GM12873 (cell line): ENCODE data around the gene TIMM23.
"Not testable (repeated sequence)": the region's sequence is repeated elsewhere in the genome, so short reads cannot be mapped to it uniquely, and the experiment has no call there.

Experiments
- TF ChIP-seq, protein P1 (sequence below): IDR thresholded peaks from 2 replicates; pipeline ENCODE4 v1.5.1; 2012; ENCODE audit warnings: low read depth, mild to moderate bottlenecking, moderate library complexity, low read length, control low read depth; ENCODE audit not compliant: insufficient read depth; ENCODE audit errors: missing control alignments

TIMM23 gene, protein sequence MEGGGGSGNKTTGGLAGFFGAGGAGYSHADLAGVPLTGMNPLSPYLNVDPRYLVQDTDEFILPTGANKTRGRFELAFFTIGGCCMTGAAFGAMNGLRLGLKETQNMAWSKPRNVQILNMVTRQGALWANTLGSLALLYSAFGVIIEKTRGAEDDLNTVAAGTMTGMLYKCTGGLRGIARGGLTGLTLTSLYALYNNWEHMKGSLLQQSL

DNA sequence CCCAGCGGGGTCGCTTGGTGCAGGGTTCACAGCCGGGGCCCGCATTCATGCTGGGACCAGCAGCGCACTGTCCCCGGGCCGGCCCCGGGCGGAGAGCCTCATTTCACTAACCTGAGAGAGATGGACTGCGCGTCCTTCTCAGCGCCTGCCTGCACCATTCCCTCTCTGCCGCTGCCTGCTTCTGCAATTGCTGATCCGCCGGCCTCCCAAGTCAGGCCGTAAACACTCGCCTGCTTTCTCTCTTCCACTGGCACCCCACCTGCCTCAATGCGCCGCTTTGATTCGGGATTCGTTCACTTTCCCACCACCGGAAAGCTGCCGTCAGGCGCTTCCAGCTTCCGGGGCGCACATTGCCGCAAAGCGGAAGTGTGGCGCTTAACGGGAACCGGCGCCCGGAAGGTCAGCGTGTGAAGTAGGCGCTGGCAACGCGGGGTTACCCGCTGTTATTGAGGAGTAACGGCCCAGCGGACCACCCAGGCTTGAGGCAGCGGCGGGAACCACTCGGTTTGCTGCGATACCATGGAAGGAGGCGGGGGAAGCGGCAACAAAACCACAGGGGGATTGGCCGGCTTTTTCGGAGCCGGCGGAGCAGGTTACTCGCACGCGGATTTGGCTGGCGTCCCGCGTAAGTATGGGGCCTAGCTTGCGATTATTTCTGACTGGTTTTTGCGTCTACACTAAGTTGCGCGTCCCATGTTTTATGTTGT, at the start of gene TIMM23:
Gene TIMM23 (plus strand): TSS at position 384 of the 707 bp plus-strand sequence. CDS start 136 bp downstream, at position 520.
- TF ChIP-seq, protein P1, sequence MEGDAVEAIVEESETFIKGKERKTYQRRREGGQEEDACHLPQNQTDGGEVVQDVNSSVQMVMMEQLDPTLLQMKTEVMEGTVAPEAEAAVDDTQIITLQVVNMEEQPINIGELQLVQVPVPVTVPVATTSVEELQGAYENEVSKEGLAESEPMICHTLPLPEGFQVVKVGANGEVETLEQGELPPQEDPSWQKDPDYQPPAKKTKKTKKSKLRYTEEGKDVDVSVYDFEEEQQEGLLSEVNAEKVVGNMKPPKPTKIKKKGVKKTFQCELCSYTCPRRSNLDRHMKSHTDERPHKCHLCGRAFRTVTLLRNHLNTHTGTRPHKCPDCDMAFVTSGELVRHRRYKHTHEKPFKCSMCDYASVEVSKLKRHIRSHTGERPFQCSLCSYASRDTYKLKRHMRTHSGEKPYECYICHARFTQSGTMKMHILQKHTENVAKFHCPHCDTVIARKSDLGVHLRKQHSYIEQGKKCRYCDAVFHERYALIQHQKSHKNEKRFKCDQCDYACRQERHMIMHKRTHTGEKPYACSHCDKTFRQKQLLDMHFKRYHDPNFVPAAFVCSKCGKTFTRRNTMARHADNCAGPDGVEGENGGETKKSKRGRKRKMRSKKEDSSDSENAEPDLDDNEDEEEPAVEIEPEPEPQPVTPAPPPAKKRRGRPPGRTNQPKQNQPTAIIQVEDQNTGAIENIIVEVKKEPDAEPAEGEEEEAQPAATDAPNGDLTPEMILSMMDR, result not testable (repeated sequence)

DNA sequence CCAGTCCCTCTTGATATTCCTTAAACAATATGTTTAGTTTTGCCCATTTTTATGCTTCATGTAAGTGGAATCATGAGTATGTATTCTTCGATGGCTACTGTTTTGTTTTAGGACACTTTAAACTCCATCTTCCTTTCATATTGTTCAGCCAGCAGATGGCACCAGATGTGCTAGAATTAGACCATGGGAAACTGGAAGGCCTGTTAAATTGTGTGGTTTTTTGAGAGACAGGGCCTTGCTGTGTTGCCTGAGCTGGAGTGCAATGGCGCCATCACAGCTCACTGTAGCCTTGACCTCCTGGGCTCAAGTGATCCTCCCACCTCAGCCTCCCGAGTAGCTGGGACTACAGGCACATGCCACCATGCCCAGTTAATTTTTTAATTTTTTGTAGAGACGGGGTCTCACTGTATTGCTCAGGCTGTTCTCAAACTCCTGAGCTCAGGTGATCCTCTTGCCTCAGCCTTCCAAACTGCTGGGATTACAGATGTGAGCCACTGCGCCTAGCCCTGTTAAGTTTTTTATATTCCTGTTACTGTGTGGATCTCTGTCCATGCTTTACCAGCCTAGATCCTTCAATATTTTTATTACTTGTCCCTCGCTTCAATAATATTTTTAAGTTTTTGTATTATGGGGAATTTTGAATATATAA, 11.4 kb downstream of the TIMM23 start:
- TF ChIP-seq, protein P1, result peak; percentile 24

DNA sequence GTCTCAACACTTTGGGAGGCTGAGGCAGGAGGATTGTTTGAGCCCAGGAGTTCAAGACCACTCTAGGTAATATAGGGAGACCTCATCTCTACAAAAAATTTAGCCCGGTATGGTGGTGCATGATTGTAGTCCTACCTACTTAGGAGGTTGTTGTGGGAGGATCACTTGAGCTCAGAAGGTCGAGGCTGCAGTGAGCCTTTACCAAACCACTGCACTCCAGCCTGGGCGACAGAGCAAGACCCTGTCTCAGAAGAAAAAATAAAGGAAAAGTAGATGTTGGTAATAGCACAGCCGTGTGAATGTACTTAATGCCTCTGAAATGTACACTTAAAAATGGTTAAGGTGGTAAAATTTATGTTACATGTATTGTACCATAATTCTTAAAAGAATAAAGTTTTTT, 25.3 kb downstream of the TIMM23 start:
- TF ChIP-seq, protein P1, result no peak

DNA sequence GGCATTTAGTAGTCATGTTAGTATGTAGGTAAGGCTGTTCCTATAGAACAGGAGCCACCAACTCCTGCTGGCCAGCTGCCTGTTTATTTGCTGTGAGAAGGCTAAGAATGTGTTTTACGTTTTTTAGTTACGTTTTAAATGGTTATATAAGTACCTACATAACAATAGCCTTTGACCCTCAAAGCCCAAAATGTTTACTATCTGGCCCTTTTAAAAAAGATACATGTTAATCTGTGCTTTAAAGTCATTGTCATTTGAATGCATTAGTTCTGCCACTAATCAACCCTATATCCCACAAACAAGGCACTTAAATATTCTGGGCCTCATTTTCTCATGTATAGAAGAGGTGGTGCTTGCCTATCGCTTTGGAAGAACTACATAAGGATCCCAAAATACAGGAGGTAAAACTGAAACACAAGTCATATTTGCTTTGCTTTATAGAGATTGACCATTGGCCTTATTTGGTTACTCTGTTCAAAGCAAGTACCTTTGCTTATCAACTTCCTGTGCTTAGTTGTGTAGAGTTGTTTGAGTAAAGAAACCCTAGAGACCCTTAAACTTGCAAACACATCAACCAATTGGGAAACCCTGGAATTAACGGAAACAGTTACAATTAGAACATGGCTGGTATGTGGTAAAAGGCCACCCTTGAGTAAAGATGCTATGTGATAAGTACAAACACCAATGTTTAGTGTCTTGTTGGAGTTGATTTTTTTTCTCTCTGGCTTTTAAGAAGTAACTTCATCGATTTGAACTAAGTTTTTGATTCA, 25.9 kb downstream of the TIMM23 start:
- TF ChIP-seq, protein P1, result no peak

DNA sequence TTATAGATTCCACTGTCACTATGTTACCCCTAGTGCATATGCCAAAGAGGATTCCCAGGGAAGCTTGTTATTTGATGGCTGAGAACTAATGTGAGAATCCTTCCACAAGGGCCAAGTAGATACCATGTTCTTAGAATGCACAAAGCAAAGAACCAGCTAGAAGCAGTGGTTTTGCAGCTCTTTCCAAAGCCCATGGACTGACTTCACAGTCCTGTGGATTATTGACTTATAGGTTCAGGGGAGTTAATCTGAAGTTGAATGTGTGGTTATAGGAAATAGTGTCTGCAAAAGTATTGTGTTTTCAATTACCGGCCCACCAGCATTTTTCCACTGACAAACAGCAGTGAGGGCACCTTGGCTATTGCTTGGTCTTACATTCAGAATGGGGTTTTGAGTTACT, 28.2 kb downstream of the TIMM23 start:
- TF ChIP-seq, protein P1, result no peak

DNA sequence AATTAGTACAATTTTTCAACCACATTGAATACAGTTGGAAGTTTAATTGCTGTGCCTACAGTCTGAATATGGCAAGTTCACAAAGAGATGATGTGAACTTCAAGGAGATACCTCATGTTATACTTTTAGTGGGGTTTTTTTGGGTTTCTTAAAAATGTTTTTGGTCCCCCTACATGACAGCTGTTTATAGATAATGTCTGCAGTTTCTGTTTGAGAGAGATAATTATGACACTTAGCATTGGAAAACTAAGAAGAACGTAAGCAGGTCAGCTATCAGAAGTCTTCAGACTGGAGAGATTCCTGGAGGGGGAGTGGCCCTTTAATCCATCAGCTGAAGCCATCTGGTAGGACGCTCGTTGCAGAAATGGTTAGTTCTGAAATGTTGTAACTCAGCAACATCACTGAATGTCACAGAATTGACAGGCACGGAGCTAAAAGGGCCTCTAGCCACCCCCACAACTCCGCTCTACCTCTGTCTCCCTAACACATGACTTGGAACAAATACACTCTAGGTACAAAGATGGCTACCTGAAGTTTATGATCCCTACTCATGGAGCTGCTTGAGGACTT, 29.0 kb downstream of the TIMM23 start:
- TF ChIP-seq, protein P1, result no peak
